Gastroesophageal sphincter (tissue), 3 donors: ENCODE data around the gene KCNS3.

Experiments used
- EP300 ChIP-seq: sonication (generic); formaldehyde crosslinking; IDR thresholded peaks from one replicate; pipeline ENCODE4 v1.6.1; 2017; ENCODE audit warnings: antibody characterized with exemption, mild to moderate bottlenecking
- POLR2A ChIP-seq, 2 donors: fragments of 450-650 bp; IDR thresholded peaks; one replicate each; pipeline ENCODE4 v1.6.1; 2017; ENCODE audit warnings: antibody characterized with exemption in 2 of 2, mild to moderate bottlenecking in 2 of 2, moderate library complexity in 1 of 2
- POLR2AphosphoS5 ChIP-seq: sonication (generic); formaldehyde crosslinking; IDR thresholded peaks from one replicate; pipeline ENCODE4 v1.6.1; 2017; ENCODE audit warnings: antibody characterized with exemption
- TF ChIP-seq, protein P1 (sequence below), 4 experiments: fragments of 200-600 bp in 2 of 4; fragments of 450-650 bp in 2 of 4; sonication (generic) in 1 of 4; IDR thresholded peaks; one replicate each; pipeline ENCODE4 v1.5.1; 2017 to 2019; ENCODE audit warnings: antibody characterized with exemption in 4 of 4, mild to moderate bottlenecking in 2 of 4, moderate library complexity in 2 of 4

DNA sequence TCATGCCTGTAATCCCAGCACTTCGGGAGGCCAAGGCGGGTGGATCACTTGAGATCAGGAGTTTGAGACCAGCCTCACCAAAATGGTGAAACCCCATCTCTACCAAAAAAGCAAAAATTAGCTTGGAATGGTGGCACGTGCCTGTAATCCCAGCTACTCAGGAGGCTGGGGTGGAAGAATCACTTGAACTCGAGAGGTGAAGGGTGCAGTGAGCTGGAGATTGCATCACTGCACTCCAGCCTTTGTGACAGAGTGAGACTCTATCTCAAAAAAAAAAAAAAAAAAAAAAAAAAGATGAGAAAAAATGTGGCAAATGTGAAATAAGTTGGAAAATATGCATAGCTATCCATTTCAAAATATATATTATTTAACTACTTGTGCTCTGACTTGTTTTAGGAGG lies 65.0 kb downstream of the KCNS3 start:
- TF ChIP-seq, protein P1, sequence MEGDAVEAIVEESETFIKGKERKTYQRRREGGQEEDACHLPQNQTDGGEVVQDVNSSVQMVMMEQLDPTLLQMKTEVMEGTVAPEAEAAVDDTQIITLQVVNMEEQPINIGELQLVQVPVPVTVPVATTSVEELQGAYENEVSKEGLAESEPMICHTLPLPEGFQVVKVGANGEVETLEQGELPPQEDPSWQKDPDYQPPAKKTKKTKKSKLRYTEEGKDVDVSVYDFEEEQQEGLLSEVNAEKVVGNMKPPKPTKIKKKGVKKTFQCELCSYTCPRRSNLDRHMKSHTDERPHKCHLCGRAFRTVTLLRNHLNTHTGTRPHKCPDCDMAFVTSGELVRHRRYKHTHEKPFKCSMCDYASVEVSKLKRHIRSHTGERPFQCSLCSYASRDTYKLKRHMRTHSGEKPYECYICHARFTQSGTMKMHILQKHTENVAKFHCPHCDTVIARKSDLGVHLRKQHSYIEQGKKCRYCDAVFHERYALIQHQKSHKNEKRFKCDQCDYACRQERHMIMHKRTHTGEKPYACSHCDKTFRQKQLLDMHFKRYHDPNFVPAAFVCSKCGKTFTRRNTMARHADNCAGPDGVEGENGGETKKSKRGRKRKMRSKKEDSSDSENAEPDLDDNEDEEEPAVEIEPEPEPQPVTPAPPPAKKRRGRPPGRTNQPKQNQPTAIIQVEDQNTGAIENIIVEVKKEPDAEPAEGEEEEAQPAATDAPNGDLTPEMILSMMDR (IDR thresholded peaks at IDR 0.05), result no peak
- TF ChIP-seq EP300 (no peak), POLR2A (IDR thresholded peaks at IDR 0.05) (no peak), POLR2AphosphoS5 (no peak)
